HG03571 (cell line): Measurements from ENCODE around the gene OR2B2.
"Not testable (repeated sequence)": the region's sequence is repeated elsewhere in the genome, so short reads cannot be mapped to it uniquely, and the experiment has no call there.

Experiments
- ATAC-seq: cut with Tn5 transposase; IDR thresholded peaks from one replicate; pipeline ENCODE4 v1.9.1; 2021; ENCODE audit not compliant: unreplicated experiment

Gene OR2B2

DNA sequence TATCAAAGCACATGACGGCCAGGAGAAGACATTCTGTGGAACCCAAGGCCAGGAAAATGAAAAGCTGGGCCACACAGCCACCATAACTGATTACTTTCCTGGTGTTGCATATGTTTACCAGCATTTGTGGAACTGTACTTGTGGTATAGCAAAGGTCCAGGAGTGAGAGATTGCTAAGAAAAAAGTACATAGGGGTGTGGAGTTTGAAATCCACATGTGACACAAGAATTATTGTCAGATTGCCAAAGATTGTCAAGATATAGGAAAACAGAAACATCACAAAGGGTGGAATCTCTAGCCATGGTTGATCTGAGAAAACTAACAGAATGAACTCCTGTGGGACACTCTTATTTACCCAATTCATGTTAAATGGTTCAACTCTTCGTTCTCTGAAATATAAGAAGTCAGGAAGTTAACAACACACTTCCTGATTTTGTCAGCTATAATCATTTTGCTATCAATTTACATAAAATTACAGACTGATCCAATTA is at the start of gene OR2B2:
Gene OR2B2 (minus strand): TSS at position 441 of the 491 bp plus-strand sequence. CDS start 77 bp downstream, at position 364.
- ATAC-seq, result no peak

DNA sequence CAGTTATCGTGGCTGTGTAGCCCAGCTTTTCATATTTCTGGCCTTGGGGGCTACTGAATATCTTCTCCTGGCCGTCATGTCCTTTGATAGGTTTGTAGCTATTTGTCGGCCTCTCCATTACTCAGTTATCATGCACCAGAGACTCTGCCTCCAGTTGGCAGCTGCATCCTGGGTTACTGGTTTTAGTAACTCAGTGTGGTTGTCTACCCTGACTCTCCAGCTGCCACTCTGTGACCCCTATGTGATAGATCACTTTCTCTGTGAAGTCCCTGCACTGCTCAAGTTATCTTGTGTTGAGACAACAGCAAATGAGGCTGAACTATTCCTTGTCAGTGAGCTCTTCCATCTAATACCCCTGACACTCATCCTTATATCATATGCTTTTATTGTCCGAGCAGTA is 45.3 kb upstream of the OR2B2 start:
- no peak for ATAC-seq

DNA sequence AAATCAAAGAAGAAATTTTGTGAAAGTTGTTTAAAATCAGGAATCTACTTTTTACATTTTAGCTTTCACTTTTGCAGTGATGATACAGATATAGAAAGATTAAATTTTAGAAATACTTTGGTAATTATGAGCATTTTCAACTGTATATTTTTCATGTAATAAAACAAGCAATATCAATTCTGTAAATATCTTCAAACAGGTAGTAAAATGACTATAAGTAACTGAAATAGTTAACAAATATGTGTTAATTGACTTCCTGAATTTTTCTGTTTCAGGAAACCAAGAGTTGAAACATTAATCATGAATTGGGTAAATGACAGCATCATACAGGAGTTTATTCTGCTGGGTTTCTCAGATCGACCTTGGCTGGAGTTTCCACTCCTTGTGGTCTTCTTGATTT is 44.7 kb upstream of the OR2B2 start, which contains the start of gene OR2B6:
Gene OR2B6 (plus strand): TSS at position 301 of the 400 bp plus-strand sequence. CDS start 0 bp downstream, at position 301.
- ATAC-seq, result no peak

DNA sequence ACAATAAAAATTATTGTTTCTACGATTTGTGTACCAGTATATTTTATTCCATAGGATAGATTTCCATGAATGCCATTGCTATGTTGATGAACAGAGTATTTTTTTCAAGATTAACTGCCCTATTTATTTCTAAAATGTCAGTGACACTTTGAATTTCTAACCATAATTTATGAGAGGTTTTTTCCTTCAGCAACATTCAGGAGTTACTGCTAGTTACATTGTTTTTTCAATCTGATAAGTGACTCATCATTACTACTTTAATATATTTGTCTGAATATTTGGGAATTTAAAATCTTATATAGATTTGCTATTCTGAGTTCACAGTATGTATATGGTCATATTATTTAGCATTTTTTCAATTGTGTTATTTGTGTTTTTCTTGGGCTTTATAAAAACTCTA is 38.8 kb upstream of the OR2B2 start:
- ATAC-seq, result no peak

GRCh38 chr6:27948237-27948636 is 36.0 kb upstream of the OR2B2 start:
- no peak for ATAC-seq

DNA sequence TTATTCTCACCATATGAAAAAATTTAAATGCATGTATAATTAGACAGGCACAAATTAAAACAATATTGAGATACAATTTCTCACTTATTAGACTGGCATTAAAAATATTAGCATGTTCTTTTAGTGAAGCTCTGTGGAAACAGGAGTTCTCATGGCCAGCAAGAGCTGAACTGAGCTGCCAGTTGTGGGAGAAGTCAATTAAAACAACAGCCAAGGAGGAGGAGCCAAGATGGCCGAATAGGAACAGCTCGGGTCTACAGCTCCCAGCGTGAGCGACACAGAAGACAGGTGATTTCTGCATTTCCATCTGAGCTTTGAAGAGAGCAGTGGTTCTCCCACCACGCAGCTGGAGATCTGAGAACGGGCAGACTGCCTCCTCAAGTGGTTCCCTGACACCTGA is 30.9 kb upstream of the OR2B2 start:
- not testable (repeated sequence) for ATAC-seq

GRCh38 chr6:27940766-27941165 is 28.6 kb upstream of the OR2B2 start:
- ATAC-seq, result no peak

DNA sequence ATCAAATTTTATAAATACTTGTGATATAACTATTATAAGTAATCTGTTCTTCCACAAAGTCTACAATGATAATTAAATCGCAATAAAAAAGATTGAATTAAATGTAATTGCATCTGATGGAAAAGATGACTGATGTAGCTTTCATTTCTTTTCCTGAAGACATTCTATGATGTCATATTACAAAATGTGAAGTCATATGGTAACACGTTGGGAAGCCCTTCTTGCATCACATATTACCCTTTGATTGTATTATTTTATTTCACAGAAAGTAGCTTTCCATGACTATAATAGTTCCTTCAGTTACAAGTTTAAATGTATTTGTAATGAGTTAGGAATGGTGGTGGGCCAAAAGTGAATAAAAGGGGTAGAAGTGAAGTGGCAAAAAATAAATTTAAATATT is 19.0 kb upstream of the OR2B2 start:
- ATAC-seq, result no peak

DNA sequence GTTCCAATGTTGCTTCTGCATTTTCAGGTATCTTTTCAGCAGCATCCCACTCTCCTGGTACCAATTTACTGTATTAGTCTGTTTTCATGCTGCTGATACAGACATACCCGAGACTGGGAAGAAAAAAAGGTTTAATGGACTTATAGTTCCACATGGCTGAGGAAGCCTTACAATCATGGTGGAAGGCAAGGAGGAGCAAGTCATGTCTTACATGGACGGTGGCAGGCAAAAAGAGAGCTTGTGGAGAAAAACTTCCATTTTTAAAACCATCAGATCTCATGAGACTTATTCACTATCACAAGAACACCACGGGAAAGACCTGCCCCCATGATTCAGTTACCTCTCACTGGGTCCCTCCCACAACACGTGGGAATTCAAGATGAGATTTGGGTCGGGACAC is 17.7 kb upstream of the OR2B2 start:
- ATAC-seq, result not testable (repeated sequence)

- ATAC-seq, result not testable (repeated sequence)
Measured at GRCh38 chr6:27928041-27928440, 15.8 kb upstream of the OR2B2 start.

DNA sequence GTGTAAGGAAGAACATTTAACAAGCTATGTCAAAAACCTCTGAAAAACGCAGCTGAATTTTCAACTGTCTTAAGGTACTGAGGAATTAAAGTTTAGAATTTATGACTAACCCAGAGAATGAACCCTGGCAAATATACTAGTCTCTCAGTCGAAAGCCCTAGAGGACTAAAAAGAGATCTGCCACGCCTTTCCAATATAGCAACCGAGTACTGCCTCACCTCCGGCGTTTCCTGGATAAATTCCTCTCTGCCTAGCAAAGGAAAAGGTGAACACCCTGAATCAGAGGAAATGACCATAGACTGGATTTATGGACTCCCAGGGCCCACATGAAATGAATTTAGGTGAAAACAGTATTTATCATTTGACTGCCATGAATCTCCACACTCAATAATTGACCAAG is 12.0 kb upstream of the OR2B2 start:
- no peak for ATAC-seq

- ATAC-seq, result no peak
Measured at GRCh38 chr6:27922949-27923348, 10.8 kb upstream of the OR2B2 start.

- no peak for ATAC-seq
Measured at GRCh38 chr6:27908017-27908416, 4.2 kb downstream of the OR2B2 start.

GRCh38 chr6:27902335-27903314 is 9.6 kb downstream of the OR2B2 start:
- peak; percentile 65 for ATAC-seq

DNA sequence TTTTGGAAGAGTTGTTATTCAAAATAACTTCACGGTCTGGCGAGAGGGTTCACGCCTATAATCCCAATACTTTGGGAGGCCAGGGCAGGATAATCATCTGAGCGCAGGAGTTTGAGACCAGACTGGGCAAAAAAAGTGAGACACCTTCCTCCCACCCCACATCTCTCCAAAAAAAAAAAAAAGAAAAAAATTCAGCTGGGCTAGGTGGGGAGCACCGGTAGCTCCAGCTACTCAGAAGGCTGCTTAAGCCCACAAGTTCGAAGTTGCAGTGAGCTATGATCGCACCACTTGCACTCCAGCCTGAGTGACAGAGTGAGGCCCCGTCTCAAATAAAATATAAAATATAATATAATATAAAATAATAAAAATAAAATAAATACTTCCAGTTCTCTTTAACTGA is 10.4 kb downstream of the OR2B2 start:
- no peak for ATAC-seq

- ATAC-seq, result not testable (repeated sequence)
Measured at GRCh38 chr6:27900197-27900596, 12.0 kb downstream of the OR2B2 start.

GRCh38 chr6:27899543-27899942 is 12.7 kb downstream of the OR2B2 start:
- no peak for ATAC-seq

DNA sequence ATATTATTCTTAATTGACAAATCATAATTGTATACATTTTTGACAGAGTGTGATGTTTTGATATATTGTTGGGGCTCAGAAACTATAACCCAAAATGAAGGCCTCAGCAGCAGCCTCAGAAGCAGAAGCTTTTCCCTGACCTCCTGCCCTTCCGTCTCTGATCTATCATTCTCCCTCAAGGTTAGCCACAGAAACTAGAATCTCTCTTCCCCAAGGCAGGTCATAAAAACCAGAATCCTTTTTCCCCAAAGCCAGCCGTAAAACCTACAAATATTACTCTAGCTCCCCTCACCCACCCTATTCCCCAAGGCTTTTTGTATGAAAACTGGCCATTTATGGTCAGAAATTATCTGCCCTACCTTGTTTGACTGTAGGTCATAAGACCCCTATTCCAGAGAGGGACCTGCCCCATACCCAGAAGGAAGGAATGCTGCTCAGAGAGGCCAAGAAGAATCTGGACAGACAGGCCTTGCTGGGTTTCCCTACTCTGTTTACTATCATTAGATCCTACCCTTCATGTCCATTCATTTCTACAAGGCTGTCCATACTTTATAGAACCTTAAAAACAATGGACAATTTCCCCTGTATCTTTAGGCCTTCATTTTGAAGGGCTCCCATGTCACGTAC is 14.5 kb downstream of the OR2B2 start:
- ATAC-seq, result no peak

DNA sequence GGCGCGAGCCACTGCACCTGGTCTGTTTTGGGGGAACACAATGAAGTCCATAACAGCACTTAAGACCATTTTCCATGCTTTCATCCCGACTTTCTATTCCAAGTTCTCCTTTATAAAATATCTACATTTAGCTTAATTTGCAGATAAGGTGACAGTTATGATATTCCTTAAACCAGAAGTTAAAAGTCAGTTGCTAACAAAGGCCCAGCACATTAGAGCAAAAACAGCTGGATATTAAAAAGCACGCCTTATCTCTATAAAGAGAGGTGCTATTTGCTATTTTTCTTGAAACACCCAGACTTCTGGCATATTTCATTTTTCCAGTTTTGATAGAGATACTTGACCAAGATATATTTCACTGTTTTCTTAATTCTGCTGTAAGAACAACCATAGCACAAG is 15.8 kb downstream of the OR2B2 start:
- no peak for ATAC-seq

- ATAC-seq, result no peak
Measured at GRCh38 chr6:27894839-27895762, 17.1 kb downstream of the OR2B2 start.
